ENCODE measurements around the gene NPY4R2.
"Not testable (repeated sequence)": the region's sequence is repeated elsewhere in the genome, so short reads cannot be mapped to it uniquely, and the experiment has no call there.

Gene NPY4R2, protein sequence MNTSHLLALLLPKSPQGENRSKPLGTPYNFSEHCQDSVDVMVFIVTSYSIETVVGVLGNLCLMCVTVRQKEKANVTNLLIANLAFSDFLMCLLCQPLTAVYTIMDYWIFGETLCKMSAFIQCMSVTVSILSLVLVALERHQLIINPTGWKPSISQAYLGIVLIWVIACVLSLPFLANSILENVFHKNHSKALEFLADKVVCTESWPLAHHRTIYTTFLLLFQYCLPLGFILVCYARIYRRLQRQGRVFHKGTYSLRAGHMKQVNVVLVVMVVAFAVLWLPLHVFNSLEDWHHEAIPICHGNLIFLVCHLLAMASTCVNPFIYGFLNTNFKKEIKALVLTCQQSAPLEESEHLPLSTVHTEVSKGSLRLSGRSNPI

DNA sequence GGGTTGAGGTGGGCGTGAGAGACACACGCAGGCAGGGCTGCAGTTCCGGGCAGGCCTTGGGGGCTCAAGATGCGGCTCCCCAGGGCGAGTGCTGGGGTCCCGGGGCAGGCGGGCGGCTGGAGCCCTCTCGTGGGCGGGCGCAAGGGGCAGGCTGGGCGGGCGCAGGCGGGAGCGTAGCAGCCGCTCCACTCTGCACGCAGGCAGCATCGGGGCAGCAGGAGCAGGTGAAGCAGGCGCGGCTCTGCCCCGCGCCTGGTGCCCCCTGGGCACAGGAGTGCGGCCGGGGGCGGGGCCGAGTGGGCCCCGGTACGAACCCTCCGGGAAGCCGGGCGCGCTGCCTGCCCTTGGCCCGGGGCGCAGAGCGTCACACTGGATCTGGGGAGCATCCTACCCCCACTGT is at the start of gene NPY4R2:
NPY4R2 (plus strand) TSS at position 188 of the 400 bp plus-strand sequence. CDS start 3,326 bp downstream, outside the sequence.
- not testable (repeated sequence) for DNase-seq

DNA sequence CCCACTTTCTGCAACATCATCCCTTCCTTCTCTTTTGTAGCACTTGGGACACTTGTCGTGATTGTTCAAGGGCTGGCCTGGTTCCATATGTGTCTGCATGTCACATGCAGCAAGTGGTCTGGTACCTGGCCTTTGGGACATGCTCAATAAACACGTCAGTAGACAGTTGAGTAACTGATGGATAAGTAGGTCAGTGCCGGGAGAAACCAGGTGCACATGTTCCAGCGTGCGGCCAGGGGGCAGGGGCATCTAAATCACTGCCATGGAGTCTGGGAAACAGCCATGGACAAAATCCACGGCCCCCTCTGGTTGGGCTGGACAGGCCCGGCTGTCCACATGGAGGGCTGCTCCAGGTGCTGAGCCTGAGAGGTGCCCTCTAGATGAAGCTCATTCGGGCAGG is 47.6 kb upstream of the NPY4R2 start:
- not testable (repeated sequence) for DNase-seq

DNA sequence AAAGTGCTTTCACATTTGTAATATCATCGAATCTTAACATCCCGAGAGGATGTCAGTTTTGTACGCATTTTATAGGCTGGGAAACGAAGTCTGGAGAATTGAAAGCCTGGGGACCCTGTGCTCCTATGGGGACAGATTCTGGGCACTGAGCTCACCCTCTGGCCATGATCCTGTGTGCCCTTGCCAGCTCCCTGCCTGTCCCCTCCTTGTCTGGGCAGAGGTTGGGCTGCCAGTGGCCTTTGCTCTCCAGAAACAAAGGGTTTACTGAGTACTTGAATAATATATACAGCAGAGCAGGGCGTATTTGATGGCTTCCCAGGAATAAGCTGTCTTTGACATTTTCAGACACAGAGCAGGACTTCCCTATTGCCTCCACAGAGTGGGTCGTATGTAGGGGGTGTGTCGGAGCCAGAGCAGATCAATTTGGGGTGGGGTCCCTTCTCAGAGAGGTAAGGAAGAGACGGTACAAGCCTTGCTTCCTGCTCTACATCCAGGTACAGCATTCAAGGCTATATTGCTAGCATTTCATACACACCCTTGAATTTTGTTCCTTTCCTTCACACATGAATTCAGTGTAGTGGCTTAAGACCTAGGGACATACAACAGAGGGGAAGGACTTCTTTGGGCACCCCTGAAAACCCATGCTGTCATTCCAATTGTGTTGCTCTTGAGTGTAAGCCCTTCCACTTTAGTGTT is 46.8 kb upstream of the NPY4R2 start:
- not testable (repeated sequence) for DNase-seq

DNA sequence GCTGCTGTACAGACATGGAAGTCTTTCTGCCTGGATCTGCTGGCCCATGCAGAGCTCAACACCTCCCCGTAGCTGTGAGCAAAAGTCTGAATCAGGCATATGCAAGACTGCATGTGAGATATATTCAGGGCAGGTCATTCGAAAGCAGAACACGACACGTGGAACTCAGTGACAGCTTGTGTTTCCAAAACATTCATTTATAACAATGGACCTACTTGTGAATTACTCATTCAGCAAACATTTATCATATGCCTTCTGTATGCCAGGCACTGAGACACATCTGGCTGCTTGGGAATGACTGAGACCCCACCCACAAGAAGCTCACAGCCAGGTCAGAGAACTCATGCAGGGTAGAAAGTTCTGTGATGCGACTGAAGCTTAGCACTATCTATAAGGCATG is 46.2 kb upstream of the NPY4R2 start:
- not testable (repeated sequence) for DNase-seq

DNA sequence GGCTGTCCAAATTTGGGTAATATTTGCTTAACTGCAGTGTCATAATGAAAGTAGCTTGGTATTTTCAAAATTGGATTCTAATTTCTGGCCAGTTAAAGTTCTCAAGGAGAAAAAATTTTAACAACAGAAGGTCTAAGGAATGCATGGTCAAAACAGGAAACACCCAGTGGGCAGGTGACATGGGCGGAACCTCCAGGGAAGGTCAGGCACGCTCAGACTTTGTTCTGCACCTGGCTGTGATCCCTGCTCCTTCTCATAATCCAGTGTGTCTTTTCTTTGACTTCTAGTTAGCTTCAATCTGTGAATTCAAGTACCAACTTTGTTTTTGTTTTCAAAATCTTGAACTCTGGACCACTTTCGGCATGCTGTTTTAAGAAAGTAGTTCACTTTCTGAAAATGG is 34.2 kb upstream of the NPY4R2 start:
- not testable (repeated sequence) for DNase-seq

DNA sequence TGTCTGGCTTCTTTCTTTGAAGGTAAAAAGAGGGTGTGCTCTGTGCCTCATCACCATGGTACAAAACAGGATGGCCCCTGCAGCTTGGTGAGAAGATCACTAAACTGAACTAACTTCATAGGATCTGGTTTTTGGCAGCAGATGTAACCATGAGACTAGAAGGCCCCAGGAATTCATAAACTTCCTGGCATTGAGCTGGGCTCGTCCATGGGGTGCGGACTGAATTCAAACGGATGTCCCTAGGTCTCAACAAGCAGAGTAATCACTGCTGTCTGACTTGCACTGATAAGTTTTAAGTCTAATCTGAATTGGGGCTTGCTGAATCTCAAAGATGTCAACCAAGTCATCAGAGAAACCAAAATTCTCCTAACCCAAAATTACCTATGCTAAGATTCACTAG is 33.5 kb upstream of the NPY4R2 start:
- not testable (repeated sequence) for DNase-seq

DNA sequence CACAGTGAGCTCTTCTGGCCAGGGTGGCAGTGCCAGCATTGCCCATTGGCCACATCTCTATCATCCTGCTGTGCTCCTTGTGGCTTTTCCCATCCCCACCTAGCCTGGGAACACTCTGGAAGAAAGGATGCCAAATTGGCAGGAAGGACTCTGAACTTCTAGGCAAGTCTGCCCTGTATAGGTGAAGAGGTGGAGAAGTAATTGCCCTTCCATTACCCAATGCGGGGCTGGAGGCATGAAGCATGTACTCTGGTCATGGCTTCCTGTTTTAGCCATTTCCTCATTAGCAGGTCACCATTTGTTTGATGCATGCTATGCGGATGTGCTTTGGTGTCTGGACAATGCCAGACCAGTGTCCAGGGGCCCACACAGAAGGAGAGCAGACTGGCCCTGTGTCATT is 32.1 kb upstream of the NPY4R2 start:
- not testable (repeated sequence) for DNase-seq

DNA sequence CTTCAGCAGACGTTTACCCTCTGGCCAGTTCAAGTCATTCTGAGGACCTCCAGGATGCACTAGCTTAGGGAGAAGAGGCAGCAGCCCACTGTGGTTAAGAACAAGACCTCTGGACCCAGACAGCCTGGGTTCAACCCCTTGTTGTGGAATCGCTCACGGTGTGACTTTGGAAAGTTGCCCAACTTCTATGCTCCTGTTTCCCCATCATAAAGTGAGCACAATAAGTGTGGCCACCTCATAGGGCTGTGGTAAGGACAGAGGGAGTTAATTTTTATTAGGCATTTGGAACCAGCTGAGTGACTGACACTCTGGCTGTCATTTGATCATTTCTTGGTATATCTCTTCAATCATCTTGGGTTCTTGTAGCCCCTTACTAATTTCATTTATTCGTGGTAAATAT is 31.6 kb upstream of the NPY4R2 start:
- DNase-seq = not testable (repeated sequence)

DNA sequence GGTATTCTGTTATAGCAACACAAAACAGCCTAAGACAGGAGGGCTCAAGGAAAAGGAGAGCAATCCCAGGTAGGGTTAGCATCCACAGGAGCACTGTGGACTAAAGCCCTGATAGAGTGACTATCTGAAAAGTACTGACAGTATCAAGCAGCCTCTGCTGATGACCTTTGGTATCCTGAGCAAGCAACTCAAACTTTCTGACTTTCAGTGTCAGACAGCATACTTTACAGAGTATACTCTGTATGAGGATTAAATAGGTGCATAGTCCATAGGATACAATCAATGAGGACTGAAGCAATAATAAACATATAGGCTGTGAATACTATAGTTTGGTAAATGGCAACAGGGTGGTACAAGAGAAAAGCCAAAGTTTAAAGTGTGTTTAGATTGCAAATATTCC is 27.7 kb upstream of the NPY4R2 start:
- DNase-seq = not testable (repeated sequence)

DNA sequence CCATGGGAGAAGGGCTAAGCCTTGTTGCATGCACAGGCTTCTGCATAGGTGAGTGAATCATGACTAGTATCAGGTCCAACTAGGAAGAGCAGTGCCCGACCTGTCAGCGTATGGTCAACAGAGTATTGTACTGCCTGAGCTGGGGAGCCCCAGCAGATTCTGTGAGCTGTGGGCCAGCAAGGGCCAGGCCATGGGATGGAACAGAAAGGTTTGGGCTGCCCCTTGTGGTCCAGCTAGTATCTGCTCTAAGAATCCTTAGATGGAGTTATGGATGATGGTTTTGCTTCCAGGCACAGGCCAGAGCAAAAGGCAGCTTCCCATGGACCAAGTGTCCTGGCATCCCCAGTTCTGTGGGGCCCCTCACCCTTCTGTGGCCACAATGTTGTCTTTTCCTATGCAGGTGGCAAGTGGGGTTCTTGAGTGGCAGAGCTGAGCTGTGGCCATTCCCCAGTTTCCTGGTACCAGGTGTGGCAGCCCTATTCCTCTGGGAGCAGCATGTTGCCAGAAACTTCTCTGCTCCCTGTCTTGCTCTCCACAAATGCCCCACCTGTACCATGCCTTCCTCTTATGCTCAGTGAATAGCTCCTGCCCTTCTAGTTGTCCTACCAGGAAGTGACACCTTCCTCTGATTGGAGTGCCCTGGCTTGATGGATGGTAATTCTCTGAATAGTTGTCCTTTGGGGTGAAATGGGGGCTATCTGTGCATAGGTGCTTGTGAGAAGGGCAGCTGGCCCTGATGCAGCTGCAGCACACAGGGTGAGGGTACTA is 25.8 kb upstream of the NPY4R2 start:
- DNase-seq = not testable (repeated sequence)

DNA sequence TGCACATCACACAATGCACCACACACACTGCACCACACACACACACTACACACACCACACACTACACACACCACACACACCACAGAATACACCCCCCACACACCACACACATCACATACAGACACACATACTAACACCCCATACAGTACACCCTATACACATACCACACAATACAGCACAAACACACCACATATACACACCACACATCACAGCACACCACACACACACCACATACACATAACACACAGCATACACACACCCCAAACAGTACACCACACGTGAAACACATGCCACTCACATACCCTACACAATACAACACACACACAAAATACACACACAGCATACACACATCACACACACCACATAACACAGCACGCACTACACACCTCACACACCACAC is 23.9 kb upstream of the NPY4R2 start:
- not testable (repeated sequence) for DNase-seq

DNA sequence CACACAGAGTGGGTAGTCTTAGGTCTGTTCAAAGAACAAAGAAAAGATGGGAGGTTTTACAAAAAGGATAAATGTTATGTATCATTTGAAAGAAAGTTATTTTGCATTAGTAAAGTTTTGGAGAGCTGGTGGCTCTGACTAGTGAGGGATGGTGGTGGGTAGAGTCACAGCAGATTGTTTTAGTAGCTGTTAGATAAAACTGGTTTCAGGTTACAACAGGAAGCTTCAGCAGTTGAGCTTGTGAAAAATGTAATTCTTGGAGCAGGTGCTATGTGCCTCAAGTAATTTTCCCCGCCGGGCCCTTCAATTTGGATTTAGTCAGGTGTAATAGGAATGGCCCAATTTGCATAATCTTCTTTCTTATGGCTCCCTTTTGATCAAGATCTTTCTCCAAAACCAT is 20.6 kb upstream of the NPY4R2 start:
- DNase-seq = not testable (repeated sequence)

DNA sequence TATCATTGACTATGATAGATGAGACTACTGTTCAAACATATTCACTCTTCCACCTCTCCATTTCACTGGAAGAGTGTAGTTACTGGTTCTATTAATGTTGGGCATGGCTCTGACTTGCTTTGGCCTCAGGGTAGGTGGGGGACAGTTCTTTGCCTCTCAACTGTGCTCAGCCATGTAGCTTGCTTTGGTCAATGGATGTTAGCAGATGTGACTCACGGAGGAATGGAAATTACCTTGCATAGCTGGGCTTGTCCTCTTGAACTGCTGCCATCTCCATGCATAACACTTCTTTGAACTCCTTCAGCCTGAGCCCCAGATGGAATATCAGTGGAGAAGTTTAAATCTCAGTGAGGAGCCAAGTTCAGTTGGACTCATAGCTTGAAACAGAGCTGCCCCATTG is 9.1 kb upstream of the NPY4R2 start:
- not testable (repeated sequence) for DNase-seq

DNA sequence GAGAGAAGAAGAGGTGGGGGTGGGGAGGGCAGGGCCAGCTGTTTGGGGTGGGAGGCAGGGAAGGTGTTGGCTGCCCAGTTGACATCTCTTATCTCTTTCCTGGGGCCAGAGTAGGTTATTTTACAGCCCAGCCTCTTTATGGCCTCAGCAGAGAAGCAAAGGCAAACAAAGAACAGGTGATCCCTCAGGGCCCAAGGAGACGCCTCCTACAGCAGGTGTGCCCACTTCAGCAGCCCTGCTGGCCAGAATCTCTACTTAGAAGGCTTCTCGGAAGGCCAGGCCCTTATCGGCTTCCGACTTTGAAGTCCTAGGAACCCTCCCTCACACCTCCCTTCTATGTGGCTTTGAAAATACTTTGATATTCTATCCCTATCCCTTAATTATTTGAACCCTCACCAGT is 8.0 kb upstream of the NPY4R2 start:
- not testable (repeated sequence) for DNase-seq

DNA sequence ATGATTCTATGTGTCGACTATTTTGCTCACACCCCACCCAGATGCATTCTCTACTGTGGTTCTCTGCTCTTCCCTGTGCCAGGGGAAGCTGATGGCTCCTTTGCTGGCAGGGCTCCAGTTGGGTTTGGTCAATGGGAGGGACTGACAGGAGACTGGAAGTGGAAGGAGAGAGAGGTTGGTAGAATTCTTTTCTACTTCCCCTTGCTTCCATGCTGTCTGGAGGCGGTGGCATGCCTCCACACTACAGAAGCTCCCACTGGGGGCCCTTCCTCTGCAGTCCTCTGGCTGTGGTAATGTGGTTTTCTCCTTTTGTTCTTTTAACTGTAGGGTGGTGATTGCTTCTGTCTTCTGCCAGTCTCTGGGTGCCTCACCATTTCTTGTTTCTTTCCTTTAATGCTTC is 4.4 kb upstream of the NPY4R2 start:
- not testable (repeated sequence) for DNase-seq

DNA sequence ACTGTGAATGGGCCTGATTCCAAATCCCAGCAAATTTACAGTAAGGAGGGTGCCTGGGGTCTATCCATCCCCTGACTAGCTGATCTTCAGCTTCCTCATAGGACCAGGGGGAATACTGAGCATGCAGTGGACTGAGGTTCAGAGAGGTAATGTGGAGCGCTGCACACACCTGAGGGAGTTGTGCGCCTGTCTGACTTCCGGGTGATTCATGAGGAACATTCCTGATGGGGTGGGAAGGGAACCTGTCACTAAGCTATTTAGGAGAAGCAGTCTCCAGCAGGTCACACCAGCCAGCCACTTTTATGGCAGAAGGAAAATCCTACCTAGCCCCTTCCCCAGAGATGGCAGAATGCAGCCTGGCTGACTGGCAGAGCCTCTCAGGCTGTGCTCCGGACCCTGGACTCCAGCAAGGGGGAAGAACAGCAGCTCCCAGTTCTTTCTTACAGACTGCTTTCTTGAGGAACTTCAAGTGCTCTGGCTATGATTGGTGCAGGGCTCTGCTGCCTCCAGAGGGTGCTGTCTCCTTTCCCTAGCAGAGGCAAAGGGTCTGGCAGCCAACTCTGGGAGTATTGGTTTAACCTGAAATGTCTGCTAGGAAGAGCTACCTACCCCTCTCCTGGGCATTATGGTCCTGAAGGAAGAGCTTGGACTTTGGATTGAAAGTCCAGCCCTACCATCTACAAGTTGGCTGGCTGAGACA is 2.5 kb upstream of the NPY4R2 start:
- not testable (repeated sequence) for DNase-seq

DNA sequence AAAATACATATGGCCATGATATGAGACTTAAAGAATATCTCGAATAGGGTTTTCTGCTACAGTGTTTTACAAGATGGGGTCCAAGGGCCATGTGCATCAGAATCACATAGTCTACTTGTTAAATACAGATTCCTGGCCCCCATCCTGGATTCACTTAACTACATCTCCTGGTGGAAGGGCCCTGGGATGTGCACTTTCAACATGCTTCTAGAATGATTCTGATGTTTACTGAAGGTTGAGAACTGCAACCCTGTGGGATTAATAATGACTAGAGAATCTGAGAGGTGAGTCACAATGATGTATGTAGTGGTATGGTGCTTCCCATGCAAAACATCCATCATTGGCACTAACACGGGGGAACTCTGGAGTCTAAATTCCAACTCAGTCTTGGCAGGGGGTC is 2.1 kb downstream of the NPY4R2 start:
- not testable (repeated sequence) for DNase-seq

DNA sequence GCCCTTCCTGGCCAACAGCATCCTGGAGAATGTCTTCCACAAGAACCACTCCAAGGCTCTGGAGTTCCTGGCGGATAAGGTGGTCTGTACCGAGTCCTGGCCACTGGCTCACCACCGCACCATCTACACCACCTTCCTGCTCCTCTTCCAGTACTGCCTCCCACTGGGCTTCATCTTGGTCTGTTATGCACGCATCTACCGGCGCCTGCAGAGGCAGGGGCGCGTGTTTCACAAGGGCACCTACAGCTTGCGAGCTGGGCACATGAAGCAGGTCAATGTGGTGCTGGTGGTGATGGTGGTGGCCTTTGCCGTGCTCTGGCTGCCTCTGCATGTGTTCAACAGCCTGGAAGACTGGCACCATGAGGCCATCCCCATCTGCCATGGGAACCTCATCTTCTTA is 4.0 kb downstream of the NPY4R2 start:
- not testable (repeated sequence) for DNase-seq

DNA sequence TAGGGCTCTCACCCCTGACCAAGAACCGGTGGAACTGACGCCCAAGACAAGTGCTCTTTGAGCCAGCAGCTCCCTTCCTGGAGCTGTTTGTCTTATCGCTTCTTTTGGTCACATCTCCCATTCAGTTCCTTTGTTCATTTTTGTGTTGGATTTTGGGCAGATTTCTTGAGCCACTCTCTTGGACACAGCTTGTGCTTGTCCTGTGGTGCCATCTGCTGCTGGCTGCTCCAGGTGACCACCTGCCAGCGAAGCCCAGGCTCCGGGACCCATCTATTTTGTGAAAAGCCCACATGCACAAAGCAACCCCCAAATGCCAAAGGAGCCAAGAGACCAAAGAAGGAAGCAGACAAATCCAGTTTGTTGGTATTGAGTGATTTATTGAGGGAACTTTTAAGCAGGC is 6.2 kb downstream of the NPY4R2 start:
- DNase-seq = not testable (repeated sequence)

DNA sequence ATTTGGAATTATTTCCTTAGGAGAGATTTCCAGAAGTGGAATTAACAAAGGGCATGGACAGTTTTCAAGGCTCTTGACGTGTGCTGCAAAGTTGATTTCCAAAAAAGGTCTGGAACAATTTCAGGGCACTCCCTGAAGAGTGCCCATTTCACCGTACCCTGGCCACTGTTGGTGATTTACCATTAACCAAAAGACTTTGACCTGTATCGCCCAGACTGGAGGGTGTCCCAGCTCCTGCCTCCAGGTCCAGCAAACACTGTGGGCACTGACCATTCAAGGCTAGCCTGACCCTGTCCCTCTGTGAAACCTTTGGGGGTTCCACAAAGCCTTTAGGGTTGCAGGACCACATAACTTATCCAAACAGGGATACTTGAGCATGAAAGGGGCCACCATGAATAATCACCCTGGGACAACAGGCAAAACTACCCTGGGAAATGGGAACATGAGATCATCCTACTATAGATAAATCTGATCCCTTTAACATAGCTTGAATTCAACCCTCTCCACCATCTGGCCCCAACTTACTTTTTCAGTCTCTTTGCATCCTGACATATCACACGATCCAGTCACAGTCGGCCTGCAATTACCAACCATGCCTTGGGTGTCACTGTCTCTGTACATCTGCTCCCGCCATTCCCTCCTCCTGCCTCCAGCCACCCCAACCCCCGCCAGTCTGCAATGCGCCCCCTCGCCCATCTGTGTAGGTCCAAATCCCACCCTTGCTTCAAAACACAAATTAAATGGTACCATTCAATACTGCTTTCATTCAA is 8.9 kb downstream of the NPY4R2 start:
- DNase-seq = not testable (repeated sequence)

DNA sequence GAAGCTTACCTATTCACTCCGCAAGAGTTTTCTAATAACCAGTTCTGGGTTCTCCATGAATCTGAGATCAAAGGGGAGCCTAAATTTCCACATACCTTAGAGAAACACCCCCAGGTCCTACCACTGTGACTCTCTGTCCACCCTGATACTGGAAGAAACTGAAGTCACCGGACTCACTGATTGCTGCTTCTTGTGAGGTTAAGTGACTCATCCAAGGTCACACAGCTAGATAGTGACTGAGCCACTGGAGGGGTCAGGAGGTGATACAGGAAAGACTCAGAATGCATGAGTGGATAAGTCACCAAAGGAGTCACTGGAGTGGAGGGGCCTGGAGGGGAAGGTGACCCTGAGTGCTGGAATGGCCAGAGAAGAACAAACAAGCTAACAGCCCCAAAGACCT is 9.8 kb downstream of the NPY4R2 start:
- not testable (repeated sequence) for DNase-seq

DNA sequence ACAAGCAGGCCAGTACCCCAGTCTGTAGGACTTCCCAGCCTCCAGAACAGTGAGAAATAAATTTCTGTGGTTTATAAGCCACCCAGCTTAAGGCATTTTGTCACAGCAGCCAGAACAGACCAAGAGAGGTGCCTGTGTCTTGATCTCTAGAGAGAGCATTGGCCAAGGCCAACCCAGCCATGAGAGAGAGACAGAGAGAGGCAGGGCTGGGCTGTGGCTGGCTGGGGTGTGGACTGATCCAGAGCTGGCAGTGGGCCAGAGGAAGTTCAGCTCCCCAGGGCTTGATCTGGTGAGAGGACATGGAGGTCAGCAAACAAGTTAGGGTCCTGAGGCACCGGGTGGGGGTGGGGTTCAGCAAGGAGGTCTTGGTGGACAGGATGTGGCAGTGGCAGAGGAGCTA is 14.4 kb downstream of the NPY4R2 start:
- not testable (repeated sequence) for DNase-seq
